ENCODE data around the gene DEPP1. TPM values are rescaled to one million over a fixed set of nuclear protein-coding genes. Genes with fewer than 3 reads are reported as not detected.

Gene DEPP1
- total and polyA plus RNA-seq, 2 donors (not counting 3 experiments of a cell fraction or from before 2014, with no cell fraction given): 364 to 951 TPM

- Histone ChIP-seq H2AFZ (ENCODE audit: low read depth, low read length) (peak overlapping the region; percentile 35), H3K4me1 (ENCODE audit: control insufficient read depth, extremely low read depth, insufficient read depth, low read length) (peaks cover 54% of the 10 kb centered on the region), H3K27me3 (ENCODE audit: control insufficient read depth in 2 of 2, insufficient read depth in 2 of 2, low read length in 2 of 2) (no peaks in the 10 kb centered on the region), H3K4me2 (ENCODE audit: insufficient read depth, low read length) (peak overlapping the region; percentile 66), H3K9me3 (replicated peaks; ENCODE audit: control insufficient read depth, insufficient read depth, low read length) (no peaks in the 10 kb centered on the region), H3K27ac (ENCODE audit: insufficient read depth, low read depth, low read length) (peak overlapping the region; percentile 94), H3K9ac (replicated peaks; ENCODE audit: extremely low read depth, insufficient read depth, low read length) (peak overlapping the region; percentile 69), H3K9me1 (replicated peaks; ENCODE audit: control insufficient read depth, extremely low read depth, insufficient read depth, low read length) (no peaks in the 10 kb centered on the region), H3K4me3 (replicated peaks in 1 of 3; ENCODE audit: insufficient read depth in 1 of 3, low read depth in 1 of 3, low read length in 3 of 3) (no peak overlapping the region), H3K79me2 (ENCODE audit: control insufficient read depth, insufficient read depth, low read length) (no peaks in the 10 kb centered on the region), H3K36me3 (ENCODE audit: control insufficient read depth in 2 of 2, extremely low read depth in 1 of 2, insufficient read depth in 2 of 2, low read length in 2 of 2) (peaks cover 0 to 11% of the 10 kb centered on the region in 2 experiments), H4K20me1 (replicated peaks; ENCODE audit: control insufficient read depth, extremely low read depth, insufficient read depth, low read length) (no peaks in the 10 kb centered on the region)
- TF ChIP-seq EZH2 (IDR thresholded peaks at IDR 0.05; ENCODE audit: borderline replicate concordance, low read depth, low read length, severe bottlenecking): no peak
- TF ChIP-seq MAX (IDR thresholded peaks at IDR 0.05; ENCODE audit: insufficient read depth, insufficient read length): no peak
- no peak for TF ChIP-seq CTCF (IDR thresholded peaks at IDR 0.05; ENCODE audit: extremely low read depth in 1 of 2, insufficient read depth in 1 of 2, low read depth in 1 of 2, low read length in 2 of 2)
- TF ChIP-seq JUN (IDR thresholded peaks at IDR 0.05; ENCODE audit: borderline replicate concordance, insufficient read depth, insufficient read length, low read depth): no peak
- TF ChIP-seq FOS (IDR thresholded peaks at IDR 0.05; ENCODE audit: borderline replicate concordance, insufficient read depth, low read length): no peak
- POLR2A ChIA-PET: interaction anchor here (1.7 to 2.5 kb wide), 2 partner anchors 15 to 21 kb away, joined by 10 to 18 read pairs; partner anchors contain the start of gene ZNF22
- intact Hi-C loops (cut with micrococcal nuclease): no loop called here
- dilution Hi-C loops (cut with MboI; ENCODE audit: extremely low pct_ligation_motif_present, low sequenced_read_pairs): no loop called here
- FAIRE-seq: no peak
- DNase-seq (ENCODE audit: low read depth, low spot score): peak; percentile 83
- CTCF ChIA-PET: interaction anchor here (0.8 to 2.5 kb wide), 9 partner anchors 10 to 48 kb away, joined by 3 to 17 read pairs (median 5); partner anchors contain the start of gene RASSF4
- BruUV-seq (replicated peaks): no TSS peak
Measured at GRCh38 chr10:44980309-44981171, 1.9 kb upstream of the DEPP1 start.
